ENCODE results near the gene F2RL3.
"Not testable (repeated sequence)": the region's sequence is repeated elsewhere in the genome, so short reads cannot be mapped to it uniquely, and the experiment has no call there.

Gene F2RL3

DNA sequence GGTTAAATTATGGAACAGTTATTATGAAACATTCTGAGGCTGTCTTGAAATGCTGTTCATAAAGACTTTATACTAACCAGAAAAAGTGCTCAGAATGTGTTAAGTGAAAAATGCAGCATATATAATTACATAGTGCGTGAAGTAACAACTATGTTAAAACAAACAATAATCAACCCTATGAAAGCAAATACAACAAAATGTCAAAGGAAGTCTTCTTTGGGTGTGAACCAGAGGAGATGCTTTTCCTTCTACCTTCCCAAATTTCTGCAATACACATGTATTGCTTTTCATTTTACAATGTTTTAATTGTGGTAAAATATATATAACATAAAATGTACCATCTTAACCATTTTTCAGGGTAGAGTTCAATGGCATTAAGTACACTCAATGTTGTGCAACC lies 45.7 kb downstream of the F2RL3 start:
- no peak overlapping the region for H3K4me3 ChIP-seq (ENCODE audit: low read depth, low read length)
- TF ChIP-seq, protein P1, sequence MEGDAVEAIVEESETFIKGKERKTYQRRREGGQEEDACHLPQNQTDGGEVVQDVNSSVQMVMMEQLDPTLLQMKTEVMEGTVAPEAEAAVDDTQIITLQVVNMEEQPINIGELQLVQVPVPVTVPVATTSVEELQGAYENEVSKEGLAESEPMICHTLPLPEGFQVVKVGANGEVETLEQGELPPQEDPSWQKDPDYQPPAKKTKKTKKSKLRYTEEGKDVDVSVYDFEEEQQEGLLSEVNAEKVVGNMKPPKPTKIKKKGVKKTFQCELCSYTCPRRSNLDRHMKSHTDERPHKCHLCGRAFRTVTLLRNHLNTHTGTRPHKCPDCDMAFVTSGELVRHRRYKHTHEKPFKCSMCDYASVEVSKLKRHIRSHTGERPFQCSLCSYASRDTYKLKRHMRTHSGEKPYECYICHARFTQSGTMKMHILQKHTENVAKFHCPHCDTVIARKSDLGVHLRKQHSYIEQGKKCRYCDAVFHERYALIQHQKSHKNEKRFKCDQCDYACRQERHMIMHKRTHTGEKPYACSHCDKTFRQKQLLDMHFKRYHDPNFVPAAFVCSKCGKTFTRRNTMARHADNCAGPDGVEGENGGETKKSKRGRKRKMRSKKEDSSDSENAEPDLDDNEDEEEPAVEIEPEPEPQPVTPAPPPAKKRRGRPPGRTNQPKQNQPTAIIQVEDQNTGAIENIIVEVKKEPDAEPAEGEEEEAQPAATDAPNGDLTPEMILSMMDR (IDR thresholded peaks at IDR 0.05; ENCODE audit: low read depth, low read length): no peak

DNA sequence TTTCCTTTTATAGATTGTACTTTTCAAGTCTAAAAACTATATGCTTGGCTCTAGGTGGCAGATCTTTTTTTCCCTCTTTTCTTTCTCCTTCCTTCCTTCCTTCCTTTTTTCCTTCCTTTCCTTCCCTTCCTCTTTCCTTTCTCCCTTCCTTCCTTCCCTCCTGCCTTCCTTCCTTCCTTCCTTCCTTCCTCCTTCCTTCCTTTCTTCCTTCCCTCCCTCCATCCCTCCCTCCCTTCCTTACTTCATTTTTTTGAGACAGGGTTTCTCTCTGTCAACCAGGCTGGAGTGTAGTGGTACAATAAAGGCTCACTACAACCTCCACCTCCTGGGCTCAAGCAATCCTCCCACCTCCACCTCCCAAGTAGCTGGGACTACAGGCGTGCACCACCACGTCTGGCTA lies 48.1 kb downstream of the F2RL3 start:
- no peak overlapping the region for H3K4me3 ChIP-seq (ENCODE audit: low read depth, low read length)
- TF ChIP-seq, protein P1 (IDR thresholded peaks at IDR 0.05; ENCODE audit: low read depth, low read length): no peak

DNA sequence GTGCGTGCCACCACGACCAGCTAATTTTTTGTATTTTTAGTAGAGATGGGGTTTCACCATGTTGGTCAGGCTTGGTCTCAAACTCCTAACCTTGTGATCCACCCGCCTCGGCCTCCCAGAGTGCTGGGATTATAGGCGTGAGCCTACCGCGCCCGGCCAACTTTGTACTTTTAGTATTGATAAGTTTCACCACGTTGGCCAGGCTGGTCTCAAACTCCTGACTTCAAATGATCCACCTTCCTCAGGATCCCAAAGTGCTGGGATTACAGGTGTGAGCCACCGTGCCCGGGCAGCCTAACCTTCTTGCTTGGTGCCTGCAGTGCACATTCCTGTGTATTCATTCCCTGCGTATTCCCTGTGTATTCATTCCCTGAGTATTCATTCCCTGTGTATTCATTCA lies 49.0 kb downstream of the F2RL3 start:
- H3K4me3 ChIP-seq (ENCODE audit: low read depth, low read length): not testable (repeated sequence)

DNA sequence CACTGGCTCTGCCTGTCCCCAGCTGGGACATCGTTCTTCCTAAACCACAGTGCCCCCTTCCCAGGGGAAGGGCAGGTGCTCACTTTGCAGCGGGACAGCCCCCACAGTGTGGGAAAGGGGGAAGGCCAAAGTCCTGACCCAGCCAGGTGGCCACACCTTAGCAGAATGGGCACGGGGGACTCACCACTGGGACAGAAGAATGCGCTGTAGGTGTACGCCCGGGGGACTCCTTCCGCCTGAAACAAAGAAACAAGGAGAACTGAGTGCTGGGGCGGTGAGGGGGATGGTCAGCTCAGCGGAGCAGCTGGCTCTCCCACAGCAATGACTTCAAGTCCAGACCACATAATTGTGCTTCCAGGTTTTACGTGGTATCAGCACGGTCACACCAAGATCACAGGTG lies 49.4 kb downstream of the F2RL3 start:
- no peak overlapping the region for H3K4me3 ChIP-seq (ENCODE audit: low read depth, low read length)
- TF ChIP-seq, protein P1 (IDR thresholded peaks at IDR 0.05; ENCODE audit: low read depth, low read length): no peak

DNA sequence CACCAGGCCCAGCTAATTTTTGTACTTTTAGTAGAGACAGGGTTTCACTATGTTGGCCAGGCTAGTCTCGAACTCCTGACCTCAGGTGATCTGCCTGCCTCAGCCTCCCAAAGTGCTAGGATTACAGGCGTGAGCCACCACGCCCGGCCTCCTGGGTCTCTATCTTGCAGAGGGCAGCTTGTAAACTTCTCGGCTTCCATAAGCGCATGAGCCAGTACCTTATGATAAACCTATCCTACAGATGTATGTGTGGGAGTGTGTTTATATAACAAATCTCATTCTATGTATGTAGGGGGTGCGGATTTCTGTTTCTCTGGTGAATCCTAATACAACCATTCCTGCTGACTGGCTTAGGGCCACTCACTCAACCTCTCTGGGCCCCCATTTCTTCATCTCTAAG lies 51.3 kb downstream of the F2RL3 start:
- H3K4me3 ChIP-seq (ENCODE audit: low read depth, low read length): not testable (repeated sequence)

DNA sequence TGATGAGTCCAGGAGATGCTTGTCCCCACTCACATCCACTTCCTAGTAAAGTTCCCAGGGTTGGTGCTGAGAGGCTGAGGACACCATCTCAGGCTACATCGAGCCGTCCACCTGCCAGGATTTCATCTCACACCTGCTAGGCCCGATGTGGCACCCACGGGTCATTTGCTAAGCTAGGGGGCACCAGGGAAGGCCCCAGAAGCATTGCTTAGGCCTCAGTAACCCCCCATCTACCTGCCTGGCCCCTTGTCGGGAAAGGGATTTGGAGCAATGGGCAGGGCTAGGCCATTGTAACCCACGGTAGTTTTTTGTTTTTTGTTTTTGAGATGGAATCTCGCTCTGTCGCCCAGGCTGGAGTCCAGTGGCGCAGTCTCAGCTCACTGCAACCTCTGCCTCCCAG lies 51.8 kb downstream of the F2RL3 start:
- TF ChIP-seq, protein P1 (IDR thresholded peaks at IDR 0.05; ENCODE audit: low read depth, low read length): no peak
- H3K4me3 ChIP-seq (ENCODE audit: low read depth, low read length): no peak overlapping the region

All from WI38 (cell line).